Measurements from ENCODE around the gene TAF11L5. TPM values are rescaled to one million over a fixed set of nuclear protein-coding genes. Genes with fewer than 3 reads are reported as not detected.

TAF11L5 gene
- total RNA-seq, 1 experiment from 2014 or later: not detected

Other genes with a start within 250 kb of the TAF11L5 start
- gene TAF11L2, start 27.0 kb upstream of the TAF11L5 start, total RNA-seq (2021; ENCODE audit: unreplicated experiment): not detected
- gene TAF11L3, start 6.9 kb upstream of the TAF11L5 start, total RNA-seq (2021; ENCODE audit: unreplicated experiment): not detected
- gene TAF11L4, start 3.4 kb upstream of the TAF11L5 start, total RNA-seq (2021; ENCODE audit: unreplicated experiment): not detected
- not detected for gene TAF11L6, start 3.4 kb downstream of the TAF11L5 start, total RNA-seq (2021; ENCODE audit: unreplicated experiment)
- not detected for gene TAF11L7, start 60.5 kb downstream of the TAF11L5 start, total RNA-seq (2021; ENCODE audit: unreplicated experiment)
- not detected for gene TAF11L8, start 65.7 kb downstream of the TAF11L5 start, total RNA-seq (2021; ENCODE audit: unreplicated experiment)
- gene TAF11L9, start 69.2 kb downstream of the TAF11L5 start, total RNA-seq (2021; ENCODE audit: unreplicated experiment): not detected
- gene TAF11L10, start 72.6 kb downstream of the TAF11L5 start, total RNA-seq (2021; ENCODE audit: unreplicated experiment): not detected
- not detected for gene TAF11L11, start 78.9 kb downstream of the TAF11L5 start, total RNA-seq (2021; ENCODE audit: unreplicated experiment)
- gene TAF11L12, start 85.2 kb downstream of the TAF11L5 start, total RNA-seq (2021; ENCODE audit: unreplicated experiment): not detected
- not detected for gene TAF11L13, start 106.9 kb downstream of the TAF11L5 start, total RNA-seq (2021; ENCODE audit: unreplicated experiment)
- not detected for gene TAF11L14, start 109.2 kb downstream of the TAF11L5 start, total RNA-seq (2021; ENCODE audit: unreplicated experiment)